ELF-1 (cell line): ENCODE results near the gene SPRYD7.
"Not testable (repeated sequence)": the region's sequence is repeated elsewhere in the genome, so short reads cannot be mapped to it uniquely, and the experiment has no call there.

Experiments
- DNase-seq: peaks from one replicate; pipeline ENCODE4 v3.0.0-alpha.2; 2016; ENCODE audit warnings: low read depth, low spot score

SPRYD7 gene, protein sequence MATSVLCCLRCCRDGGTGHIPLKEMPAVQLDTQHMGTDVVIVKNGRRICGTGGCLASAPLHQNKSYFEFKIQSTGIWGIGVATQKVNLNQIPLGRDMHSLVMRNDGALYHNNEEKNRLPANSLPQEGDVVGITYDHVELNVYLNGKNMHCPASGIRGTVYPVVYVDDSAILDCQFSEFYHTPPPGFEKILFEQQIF

GRCh38 chr13:49936075-49936967 lies at the start of gene SPRYD7:
SPRYD7 (minus strand) TSS chr13:49936340; CDS start chr13:49936235, 105 bp downstream.
- peak; percentile 99 for DNase-seq

DNA sequence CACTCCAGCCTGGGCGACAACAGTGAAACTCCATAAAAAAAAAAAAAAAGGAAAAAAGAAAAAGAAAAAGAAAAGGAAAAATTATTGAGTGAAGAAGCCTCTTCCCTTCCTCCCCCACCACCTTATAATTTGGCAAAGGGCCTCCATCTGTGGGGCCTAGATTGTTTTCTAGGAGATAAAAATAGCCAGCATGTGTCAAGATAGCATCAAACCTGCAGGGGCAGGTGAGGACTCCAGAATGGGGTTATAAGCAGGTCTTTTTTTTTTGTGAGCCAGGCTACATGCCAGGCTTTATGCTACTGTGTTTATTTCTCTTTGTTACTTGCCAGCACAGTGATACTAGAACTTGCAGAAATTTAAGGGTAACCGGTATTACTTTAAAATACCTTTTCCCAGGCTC lies 49.0 kb upstream of the SPRYD7 start:
- no peak for DNase-seq

- no peak for DNase-seq
These were observed 44.1 kb upstream of the SPRYD7 start for GRCh38 chr13:49980266-49980665.

DNA sequence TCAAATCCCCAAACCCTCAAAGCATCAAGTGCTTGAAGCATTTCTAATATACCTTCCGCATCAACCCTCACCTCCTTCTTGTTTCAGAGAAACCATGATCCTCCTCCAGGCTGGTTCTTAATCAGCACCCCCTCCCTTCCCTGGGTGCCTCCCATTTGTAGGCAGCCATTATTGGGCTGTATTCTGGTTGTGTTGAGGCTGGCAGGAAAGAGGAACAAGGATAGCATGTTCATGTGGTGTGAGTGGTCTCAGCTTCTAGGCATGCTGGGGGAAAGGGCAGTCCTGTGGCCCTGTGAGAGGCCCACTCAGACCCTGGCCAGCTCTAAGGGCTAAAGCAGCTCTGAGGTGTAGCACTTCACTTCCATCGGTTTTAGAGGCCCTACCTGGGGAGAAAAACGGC lies 41.9 kb upstream of the SPRYD7 start:
- DNase-seq = no peak

DNA sequence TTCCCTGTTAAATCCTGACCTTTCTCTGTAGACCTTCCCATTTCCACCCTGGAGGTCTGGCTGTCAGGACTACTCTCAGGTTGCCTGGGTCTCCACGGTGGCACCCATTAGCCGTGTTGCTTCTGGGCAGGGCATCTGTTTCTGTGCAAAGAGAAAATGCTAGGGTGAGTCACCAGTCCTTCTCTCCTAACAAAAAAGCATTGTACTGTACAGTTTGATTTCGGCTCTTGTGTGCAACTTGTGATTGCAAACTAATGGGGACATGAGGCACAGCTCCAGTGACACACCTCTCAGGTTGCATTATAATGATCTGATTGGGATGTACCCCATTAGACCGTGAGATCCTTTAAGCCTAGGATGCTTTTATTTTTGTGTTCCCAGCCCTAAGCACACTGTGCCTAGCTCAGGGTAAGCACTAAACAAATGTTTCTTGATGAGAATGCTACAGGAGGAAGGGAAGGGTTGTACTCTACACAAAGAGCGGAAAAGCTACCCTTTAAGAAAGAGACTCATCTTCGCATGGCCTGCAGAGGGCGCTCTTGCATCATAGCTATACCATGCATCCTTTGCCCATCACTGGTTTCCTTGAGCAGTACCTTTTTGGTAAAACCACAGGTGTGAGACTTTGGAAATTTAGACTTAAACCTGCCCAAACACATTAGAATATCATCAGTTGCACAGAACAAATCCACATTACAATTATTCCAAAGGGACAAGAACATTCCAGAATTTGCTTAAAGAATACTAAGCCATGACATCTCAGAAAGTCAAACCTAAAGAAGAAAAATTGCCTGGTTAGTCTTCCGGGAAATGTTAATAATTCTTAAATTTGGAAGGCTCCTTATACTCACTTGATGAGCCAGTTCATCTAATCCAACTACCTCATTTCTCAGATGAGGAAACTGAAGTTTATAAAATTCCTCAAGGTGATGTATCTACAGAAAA lies 40.4 kb upstream of the SPRYD7 start:
- peak; percentile 67 for DNase-seq

DNA sequence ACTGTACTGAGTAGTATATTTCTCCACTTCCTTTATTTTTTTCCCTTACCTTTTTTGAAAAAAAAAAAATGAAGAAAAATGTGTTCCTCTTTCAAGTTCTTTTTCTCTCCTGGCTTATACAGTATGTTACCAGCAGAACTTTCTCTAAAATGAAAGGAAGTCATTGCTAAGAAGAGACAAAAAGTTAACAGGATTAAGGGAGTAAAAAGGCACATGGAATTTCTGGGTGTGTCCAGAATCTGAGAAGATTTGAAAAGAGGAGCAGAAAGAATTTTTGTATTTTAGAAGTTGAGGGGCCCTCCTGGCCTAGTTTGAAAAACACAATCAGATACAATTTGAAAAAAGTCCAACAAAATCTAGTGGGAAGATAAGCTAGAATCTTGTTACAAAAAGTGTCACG lies 39.7 kb upstream of the SPRYD7 start:
- DNase-seq = no peak

DNA sequence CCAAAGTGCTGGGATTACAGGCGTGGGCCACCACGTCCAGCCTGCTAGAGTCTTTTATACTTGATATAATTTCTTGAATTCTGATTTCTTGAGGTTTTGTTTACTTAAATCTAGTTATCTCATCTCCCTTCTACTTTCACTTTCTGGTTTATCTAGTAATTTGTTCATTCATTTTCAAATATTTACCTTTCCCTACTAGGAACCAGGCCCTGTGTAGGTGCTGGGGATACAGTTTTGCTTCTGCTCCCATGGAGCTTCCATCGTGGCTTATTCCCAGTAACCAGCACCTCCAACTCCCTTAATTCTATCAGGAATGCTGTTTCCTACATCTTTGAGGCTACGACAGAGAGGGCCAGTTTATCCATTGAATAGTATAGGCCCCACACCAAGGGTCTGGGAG lies 36.6 kb upstream of the SPRYD7 start:
- no peak for DNase-seq

DNA sequence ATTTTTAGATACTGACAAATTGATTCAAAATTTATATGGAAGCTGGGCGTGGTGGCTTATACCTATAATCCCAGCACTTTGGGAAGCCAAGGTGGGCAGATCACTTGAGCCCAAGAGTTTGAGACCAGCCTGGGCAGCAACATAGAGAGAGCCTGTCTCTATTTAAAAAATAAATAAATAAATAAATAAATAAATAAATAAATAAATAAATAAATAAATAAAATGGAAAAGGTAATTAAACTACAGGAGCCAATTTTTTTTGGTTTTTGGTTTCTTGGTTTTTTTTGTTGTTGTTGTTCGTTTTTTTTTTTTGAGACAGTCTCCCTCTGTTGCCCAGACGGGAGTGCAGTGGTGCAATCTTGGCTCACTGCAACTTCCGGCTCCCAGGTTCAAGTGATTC lies 31.3 kb upstream of the SPRYD7 start:
- DNase-seq = no peak

GRCh38 chr13:49958321-49958720 lies 22.2 kb upstream of the SPRYD7 start:
- DNase-seq = no peak

DNA sequence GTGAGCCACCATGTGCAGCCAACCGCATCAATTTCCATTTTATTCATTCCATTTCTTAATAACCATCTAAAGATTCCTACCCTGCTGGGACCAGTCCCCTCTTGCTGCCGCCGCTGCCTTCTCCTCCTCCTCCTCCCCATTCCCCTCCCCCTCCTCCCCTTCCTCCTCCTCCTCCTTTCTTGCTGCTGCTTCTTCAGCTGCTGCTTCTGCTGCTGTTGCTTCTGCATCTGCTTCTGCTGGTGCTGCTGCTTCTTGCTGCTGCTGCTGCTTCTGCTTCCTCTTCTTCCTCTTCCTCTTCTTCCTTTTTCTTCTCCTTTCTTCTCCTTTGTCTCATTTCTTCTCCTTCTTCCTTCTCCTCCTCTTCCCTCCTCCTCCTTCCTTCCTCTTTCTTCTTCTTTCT lies 20.0 kb upstream of the SPRYD7 start:
- DNase-seq = no peak

DNA sequence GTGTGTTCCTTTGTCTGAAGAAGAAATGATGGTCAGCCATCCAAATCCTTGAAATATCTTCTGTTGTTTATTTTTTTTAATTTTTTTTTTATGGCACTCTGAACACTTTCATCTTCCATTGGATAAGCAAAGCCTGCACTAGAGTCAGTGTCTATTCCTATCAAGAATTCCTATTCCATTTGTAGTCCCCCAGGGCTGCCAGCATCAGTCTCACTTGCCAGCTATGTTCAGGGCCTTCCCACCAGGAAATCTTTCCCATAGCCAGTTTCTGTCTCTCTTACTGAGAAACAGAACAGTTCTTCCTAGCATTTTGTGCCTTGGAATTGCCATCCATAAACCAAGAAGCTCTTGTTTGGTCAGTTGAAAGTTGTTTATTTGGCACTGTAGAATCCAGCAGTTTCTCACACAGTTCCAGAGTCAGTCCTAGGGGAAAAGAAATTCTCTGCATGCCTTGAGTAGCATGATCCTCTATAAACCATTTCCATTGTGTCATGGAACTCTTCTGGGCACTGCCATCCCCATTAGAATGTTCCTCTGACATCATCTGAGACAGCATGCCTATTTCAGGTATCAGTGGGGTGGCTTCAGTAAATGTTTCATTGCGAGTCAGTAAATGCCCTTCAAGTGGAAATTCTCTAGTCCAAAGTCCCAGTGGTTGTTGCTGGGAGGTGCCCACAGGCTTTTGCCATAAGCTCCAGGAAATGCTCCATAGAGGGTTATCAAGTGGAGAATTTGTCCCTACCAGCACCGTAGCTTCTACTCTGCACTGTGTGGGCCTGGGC lies 18.7 kb upstream of the SPRYD7 start:
- DNase-seq = no peak

GRCh38 chr13:49953560-49953959 lies 17.4 kb upstream of the SPRYD7 start:
- DNase-seq = peak; percentile 41

- DNase-seq = peak; percentile 17
These were observed 15.8 kb upstream of the SPRYD7 start for GRCh38 chr13:49951754-49952535.

- not testable (repeated sequence) for DNase-seq
These were observed 12.7 kb upstream of the SPRYD7 start for GRCh38 chr13:49948777-49949270.

- no peak for DNase-seq
These were observed 3.2 kb upstream of the SPRYD7 start for GRCh38 chr13:49939321-49939720.

DNA sequence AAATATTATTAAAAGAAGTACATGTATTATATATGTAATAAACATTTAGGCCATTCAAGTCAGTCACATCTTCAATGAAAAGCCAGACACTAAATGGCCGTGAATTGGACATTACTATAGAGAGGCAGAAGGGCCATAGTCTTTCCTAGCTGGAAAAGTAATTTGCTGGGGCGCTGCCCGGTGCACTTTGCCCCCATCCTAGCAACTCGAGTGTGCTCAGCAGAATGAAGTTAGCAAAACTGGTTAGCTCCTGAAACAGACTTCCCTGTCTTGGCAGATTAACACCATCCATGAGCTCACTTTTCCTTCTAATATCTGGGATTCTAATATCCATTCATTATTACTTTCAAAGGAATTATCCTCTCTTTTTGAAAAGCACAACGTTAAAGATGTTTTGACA lies 2.8 kb upstream of the SPRYD7 start:
- no peak for DNase-seq

DNA sequence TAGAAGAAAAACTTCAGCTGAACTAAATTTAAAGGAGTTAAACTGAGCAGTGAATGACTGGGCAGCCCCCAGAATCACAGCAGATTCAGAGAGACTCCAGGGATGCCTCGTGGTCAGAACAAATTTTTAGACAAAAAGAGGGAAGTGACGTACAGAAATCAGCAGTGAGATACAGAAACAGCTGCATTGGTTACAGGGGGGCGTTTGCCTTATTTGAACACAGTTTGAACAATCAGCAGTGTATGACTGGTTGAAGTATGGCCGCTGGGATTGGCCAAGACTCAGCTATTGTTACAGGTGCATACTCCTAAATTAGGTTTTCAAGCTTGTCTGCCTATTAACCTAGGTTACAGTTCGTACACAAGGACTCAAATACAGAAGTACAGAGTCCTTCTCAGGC lies 2.2 kb upstream of the SPRYD7 start:
- no peak for DNase-seq

DNA sequence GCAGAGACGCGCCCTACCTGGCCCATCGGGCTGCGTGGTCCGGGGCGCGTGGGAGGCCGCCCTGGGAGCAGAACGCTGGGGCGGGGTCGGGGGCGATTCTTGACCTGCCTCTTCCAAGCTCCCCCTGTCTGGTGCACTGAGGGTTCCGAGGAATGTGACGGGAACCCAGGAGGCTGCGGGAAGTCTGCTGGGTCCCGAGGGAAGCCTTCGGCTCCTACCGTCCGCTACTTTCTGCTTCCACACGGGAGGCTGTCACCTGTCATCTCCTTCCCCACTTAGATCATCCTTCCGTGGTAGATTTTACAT lies 781 bp upstream of the SPRYD7 start:
- DNase-seq = no peak

GRCh38 chr13:49935171-49936074 lies 717 bp downstream of the SPRYD7 start:
- peak; percentile 74 for DNase-seq
